AG10803 (cell line): ENCODE results near the gene EN1.

Experiments
- DNase-seq: peaks from one replicate; pipeline ENCODE4 v3.0.0; 2010; ENCODE audit warnings: low read depth
- H3K4me3 ChIP-seq: 2 replicates; pipeline ENCODE4 v1.5.1; 2011; ENCODE audit warnings: mild to moderate bottlenecking, low read length, control low read depth
- TF ChIP-seq, protein P1 (sequence below): conservative IDR thresholded peaks from 2 replicates; pipeline ENCODE4 v1.5.1; 2011; ENCODE audit warnings: mild to moderate bottlenecking, low read length, control low read depth, inconsistent platforms

EN1 gene

DNA sequence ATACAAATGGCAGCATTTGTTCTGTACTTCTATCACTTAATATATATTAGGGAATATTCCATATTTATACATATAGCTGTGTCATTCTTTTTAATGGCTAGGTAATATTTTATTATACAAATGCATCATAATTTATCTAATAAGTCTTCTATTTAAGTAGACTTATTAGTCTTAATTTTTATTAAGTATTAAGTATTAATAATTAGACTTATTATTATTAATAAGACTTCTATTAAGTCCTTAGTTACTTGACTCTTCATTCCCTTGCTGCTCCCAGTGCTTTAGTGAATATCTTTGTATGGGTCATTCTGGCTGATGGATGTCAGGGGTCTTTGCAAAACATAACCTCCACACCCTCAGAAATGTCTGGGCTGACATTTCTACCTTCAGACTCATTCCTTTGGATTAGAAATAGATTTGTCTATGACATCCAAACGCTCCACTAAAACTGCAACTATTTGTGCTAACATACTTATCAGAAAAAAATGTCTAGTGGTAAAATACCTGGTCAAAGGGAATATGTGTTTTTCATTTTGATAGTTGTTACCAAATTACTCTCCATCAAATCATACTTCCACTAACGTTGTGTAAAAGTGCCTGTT, 35.8 kb downstream of the EN1 start:
- no peak for DNase-seq
- TF ChIP-seq, protein P1, sequence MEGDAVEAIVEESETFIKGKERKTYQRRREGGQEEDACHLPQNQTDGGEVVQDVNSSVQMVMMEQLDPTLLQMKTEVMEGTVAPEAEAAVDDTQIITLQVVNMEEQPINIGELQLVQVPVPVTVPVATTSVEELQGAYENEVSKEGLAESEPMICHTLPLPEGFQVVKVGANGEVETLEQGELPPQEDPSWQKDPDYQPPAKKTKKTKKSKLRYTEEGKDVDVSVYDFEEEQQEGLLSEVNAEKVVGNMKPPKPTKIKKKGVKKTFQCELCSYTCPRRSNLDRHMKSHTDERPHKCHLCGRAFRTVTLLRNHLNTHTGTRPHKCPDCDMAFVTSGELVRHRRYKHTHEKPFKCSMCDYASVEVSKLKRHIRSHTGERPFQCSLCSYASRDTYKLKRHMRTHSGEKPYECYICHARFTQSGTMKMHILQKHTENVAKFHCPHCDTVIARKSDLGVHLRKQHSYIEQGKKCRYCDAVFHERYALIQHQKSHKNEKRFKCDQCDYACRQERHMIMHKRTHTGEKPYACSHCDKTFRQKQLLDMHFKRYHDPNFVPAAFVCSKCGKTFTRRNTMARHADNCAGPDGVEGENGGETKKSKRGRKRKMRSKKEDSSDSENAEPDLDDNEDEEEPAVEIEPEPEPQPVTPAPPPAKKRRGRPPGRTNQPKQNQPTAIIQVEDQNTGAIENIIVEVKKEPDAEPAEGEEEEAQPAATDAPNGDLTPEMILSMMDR = no peak
- no peak overlapping the region for H3K4me3 ChIP-seq

DNA sequence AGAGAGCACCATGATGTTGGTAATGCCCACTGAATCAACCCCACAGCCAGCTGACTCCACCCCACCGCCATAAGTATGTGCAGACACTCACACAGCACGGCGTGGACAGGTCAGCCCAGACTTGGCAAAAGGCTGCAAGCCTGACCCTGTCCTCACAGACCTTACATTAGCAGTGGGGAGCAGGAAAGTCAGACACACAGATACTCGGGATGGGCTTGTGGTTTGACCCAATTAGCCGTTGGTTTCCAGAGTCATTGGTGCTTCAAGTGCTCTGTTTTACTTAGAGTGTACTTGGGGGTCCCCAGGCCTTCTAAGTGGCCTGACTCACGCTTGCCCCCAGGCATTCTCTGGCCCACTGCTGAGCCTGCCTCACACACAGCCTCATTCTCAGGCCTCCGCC, 36.7 kb downstream of the EN1 start:
- TF ChIP-seq, protein P1 = no peak
- no peak for DNase-seq
- H3K4me3 ChIP-seq = no peak overlapping the region

- TF ChIP-seq, protein P1 = no peak
- peak overlapping the region; percentile 35 for H3K4me3 ChIP-seq
- no peak for DNase-seq
Observed at GRCh38 chr2:118808429-118808809, 39.0 kb downstream of the EN1 start.

GRCh38 chr2:118807668-118808428, 39.6 kb downstream of the EN1 start:
- TF ChIP-seq, protein P1 = no peak
- peak overlapping the region; percentile 35; the same call in 1 of the 2 replicates for H3K4me3 ChIP-seq
- no peak for DNase-seq

- DNase-seq = peak; percentile 29
- TF ChIP-seq, protein P1 = no peak
- H3K4me3 ChIP-seq = no peak overlapping the region
Observed at GRCh38 chr2:118806797-118807667, 40.4 kb downstream of the EN1 start.

DNA sequence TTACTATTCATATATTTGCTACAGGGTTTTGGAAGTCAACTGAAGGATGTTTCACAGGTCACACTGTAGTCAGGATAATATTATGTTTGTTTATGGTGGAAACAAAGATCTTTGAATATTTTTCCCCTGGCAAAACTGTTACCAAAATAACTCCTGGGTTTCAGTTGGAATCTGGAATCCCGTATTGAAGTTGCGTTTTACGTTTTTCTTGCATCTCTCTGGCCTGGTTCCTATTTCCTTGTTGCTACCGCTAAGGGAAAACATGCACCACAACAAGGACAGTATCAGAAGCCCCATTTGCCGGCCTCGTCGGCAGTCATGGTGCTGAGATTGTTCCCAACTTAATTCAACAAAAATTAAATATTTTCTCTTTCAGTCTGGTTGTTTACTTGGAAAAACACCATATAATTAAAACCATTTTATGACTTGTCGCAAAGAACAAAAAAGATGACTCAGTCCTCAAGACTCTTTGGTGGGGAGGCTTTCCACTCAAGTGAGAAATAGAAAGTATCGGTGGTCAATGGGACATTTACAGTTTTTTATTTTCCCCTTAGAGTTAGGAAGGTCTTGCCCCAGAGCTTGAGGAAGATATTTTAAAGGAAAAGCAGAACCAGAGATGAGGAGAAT, 42.3 kb downstream of the EN1 start:
- peak; percentile 87 for DNase-seq
- TF ChIP-seq, protein P1 = no peak
- no peak overlapping the region for H3K4me3 ChIP-seq
